Smooth muscle cell (in vitro differentiated cells): Measurements from ENCODE around the gene ERBB4. TPM values are rescaled to one million over a fixed set of nuclear protein-coding genes. Genes with fewer than 3 reads are reported as not detected.

Experiments used
- DNase-seq: peaks from one replicate; lab custom pipeline; 2025; ENCODE audit not compliant: unreplicated experiment; lab: John Stamatoyannopoulos, UW
- H2AFZ ChIP-seq: fragments of 200-600 bp; sonication (generic); 2 replicates; pipeline ENCODE4 v1.6.0; 2016; ENCODE audit warnings: antibody characterized with exemption, low read depth, mild to moderate bottlenecking
- H3F3A ChIP-seq: fragments of 200-600 bp; sonication (generic); 2 replicates; pipeline ENCODE4 v1.6.0; 2017; ENCODE audit warnings: antibody characterized with exemption, low read depth
- H3K27ac ChIP-seq: fragments of 200-600 bp; sonication (generic); 2 replicates; pipeline ENCODE4 v1.5.1; 2016; ENCODE audit warnings: low read depth, mild to moderate bottlenecking
- H3K27me3 ChIP-seq: fragments of 200-600 bp; sonication (generic); 2 replicates; pipeline ENCODE4 v1.6.1; 2016; ENCODE audit warnings: low read depth, mild to moderate bottlenecking
- H3K36me3 ChIP-seq: fragments of 200-600 bp; sonication (generic); 2 replicates; pipeline ENCODE4 v1.5.1; 2016; ENCODE audit warnings: low read depth
- H3K4me1 ChIP-seq: fragments of 200-600 bp; sonication (generic); 2 replicates; pipeline ENCODE4 v1.5.1; 2016; ENCODE audit warnings: low read depth
- H3K4me2 ChIP-seq: fragments of 200-600 bp; sonication (generic); 2 replicates; pipeline ENCODE4 v1.6.0; 2016; ENCODE audit warnings: mild to moderate bottlenecking
- H3K4me3 ChIP-seq: fragments of 200-600 bp; sonication (generic); 2 replicates; pipeline ENCODE4 v1.5.1; 2016; ENCODE audit warnings: mild to moderate bottlenecking
- H3K79me2 ChIP-seq: fragments of 200-600 bp; sonication (generic); 2 replicates; pipeline ENCODE4 v1.6.0; 2016; ENCODE audit warnings: low read depth, mild to moderate bottlenecking
- H3K9ac ChIP-seq: fragments of 200-600 bp; sonication (generic); 2 replicates; pipeline ENCODE4 v1.6.0; 2016; ENCODE audit warnings: low read depth
- H3K9me3 ChIP-seq: fragments of 200-600 bp; sonication (generic); replicated peaks from 2 replicates; pipeline ENCODE4 v1.5.1; 2016; ENCODE audit warnings: low read depth
- H4K20me1 ChIP-seq: fragments of 200-600 bp; sonication (generic); 2 replicates; pipeline ENCODE4 v1.6.0; 2016; ENCODE audit warnings: low read depth
- CTCF ChIP-seq: fragments of 200-600 bp; sonication (generic); IDR thresholded peaks from 2 replicates; pipeline ENCODE4 v1.5.1; 2017; ENCODE audit warnings: borderline replicate concordance, mild to moderate bottlenecking, antibody characterized with exemption; ENCODE audit not compliant: insufficient read depth, poor library complexity, severe bottlenecking
- WGBS: methylation state at CpG from one replicate; pipeline ENCODE4 v1.1.7; 2016; ENCODE audit warnings: low lambda C conversion rate; 5-methylcytosine and 5-hydroxymethylcytosine counted together
- polyA plus RNA-seq: library from polyadenylated mRNA; unstranded; fragments of >200 nt; fragmentation: Nextera tagmentation; extraction: Ambion mirVana; gene quantifications from 2 replicates; pipeline ENCODE4 v1.2.1, GENCODE V29; 2016
- total RNA-seq: library from RNA; depleted of rRNA; stranded (reverse); fragments of >200 nt; gene quantifications from 2 replicates; pipeline ENCODE4 v1.2.3, GENCODE V29; 2014

Gene ERBB4
- total and polyA plus RNA-seq, 2 experiments from 2014 or later, result 0.67 TPM; not detected in 1

GRCh38 chr2:211854832-211855231, 683.8 kb downstream of the ERBB4 start:
- H3K4me1 ChIP-seq, result no peaks in the 10 kb centered on the region
- DNase-seq, result no peak
- no peaks in the 10 kb centered on the region for H3F3A ChIP-seq
- H3K4me2 ChIP-seq, result no peak overlapping the region
- H3K36me3 ChIP-seq, result no peaks in the 10 kb centered on the region
- no peak overlapping the region for H3K4me3 ChIP-seq
- no peaks in the 10 kb centered on the region for H3K9me3 ChIP-seq
- no peaks in the 10 kb centered on the region for H4K20me1 ChIP-seq
- 94% methylated on average over 3 of the region's 3 CpGs for WGBS
- no peak overlapping the region for H2AFZ ChIP-seq
- TF ChIP-seq CTCF, result no peak
- H3K79me2 ChIP-seq, result no peaks in the 10 kb centered on the region
- no peaks in the 10 kb centered on the region for H3K27me3 ChIP-seq
- no peak overlapping the region for H3K27ac ChIP-seq
- no peak overlapping the region for H3K9ac ChIP-seq

DNA sequence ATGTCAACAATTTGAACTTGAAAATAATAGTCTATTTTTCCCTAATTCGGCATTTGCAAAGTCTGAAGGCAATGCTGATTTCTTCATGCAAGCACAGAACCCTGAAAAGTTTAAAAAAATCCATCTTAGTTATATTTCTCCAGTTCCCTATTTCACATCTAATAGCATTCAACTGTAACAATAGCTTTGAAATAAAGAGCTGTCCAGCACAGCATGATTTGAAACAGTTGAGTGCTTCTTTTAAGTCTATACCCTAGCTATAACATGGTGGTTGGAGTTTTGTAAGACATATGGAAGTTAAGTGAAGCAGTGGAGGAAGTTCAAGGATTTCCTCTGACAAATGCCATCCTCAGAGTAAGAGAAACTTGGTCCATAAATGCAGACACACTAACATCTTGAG, 691.9 kb downstream of the ERBB4 start:
- Histone ChIP-seq H3K27me3 (no peaks in the 10 kb centered on the region), H3K4me1 (no peaks in the 10 kb centered on the region), H4K20me1 (no peaks in the 10 kb centered on the region), H3K27ac (no peak overlapping the region), H3K79me2 (no peaks in the 10 kb centered on the region), H3K9me3 (no peaks in the 10 kb centered on the region), H3K4me2 (no peak overlapping the region), H3K4me3 (no peak overlapping the region), H3K9ac (no peak overlapping the region), H2AFZ (no peak overlapping the region), H3K36me3 (no peaks in the 10 kb centered on the region), H3F3A (no peaks in the 10 kb centered on the region)
- no peak for DNase-seq
- 91% methylated on average over 1 of the region's 1 CpG for WGBS
- TF ChIP-seq CTCF, result no peak

DNA sequence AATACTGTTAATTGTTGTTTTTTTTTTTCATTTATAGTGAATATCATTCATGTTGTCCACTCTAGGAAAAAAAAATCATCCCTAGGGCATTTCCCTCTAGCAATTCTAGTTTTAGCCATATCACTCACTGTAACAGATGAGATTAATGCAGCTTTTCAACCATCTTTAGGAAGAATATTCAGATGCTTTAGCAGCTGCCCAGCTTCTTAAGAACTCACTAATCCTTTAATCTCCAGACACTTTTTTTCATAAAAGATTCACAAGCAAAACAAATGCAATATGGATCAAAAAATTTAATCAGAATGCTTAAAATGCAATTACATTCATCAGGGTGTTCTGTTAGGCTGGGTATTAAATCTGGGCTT, 692.6 kb downstream of the ERBB4 start:
- Histone ChIP-seq H3K4me2 (no peak overlapping the region), H4K20me1 (no peaks in the 10 kb centered on the region), H3K4me3 (no peak overlapping the region), H3K36me3 (no peaks in the 10 kb centered on the region), H2AFZ (no peak overlapping the region), H3K9me3 (no peaks in the 10 kb centered on the region), H3K4me1 (no peaks in the 10 kb centered on the region), H3K27ac (no peak overlapping the region), H3K9ac (no peak overlapping the region), H3K79me2 (no peaks in the 10 kb centered on the region), H3F3A (no peaks in the 10 kb centered on the region), H3K27me3 (no peaks in the 10 kb centered on the region)
- DNase-seq, result no peak
- no peak for TF ChIP-seq CTCF

DNA sequence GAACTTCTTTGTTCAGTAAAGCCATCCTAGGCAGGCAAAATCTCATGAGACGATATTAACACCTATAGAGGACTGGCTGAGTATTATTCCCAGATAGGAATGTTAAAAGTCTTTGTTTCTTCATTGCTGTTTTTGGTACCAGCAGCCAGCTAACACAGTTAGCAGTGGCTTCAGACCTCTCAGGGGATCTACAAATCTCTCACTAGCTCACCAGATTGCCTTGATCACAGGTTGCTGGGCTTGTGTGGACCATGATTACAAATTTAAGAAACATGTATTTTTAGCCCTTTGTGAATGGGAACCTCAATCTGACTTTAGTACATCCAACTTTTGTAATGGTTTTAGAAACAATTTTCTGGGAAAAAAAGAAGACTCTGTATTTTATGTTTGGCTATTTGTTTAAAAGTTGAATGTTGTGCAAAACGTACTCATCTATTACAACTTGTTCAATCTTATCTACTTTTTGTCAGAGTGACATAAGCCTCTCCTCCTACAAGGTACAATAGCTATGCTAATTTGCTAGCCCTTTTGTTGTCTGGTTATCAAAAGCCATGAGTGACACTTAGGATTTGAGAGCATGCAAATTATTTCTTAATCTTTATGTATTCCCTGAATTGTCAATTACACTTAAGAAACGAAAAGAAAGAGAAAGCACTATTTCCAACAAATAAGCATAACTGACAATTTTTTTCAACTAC, 693.1 kb downstream of the ERBB4 start:
- Histone ChIP-seq H3K9me3 (no peaks in the 10 kb centered on the region), H3K4me2 (no peak overlapping the region), H3K4me1 (no peaks in the 10 kb centered on the region), H2AFZ (no peak overlapping the region), H3K36me3 (no peaks in the 10 kb centered on the region), H3K27ac (no peak overlapping the region), H3K27me3 (no peaks in the 10 kb centered on the region), H3F3A (no peaks in the 10 kb centered on the region), H3K79me2 (no peaks in the 10 kb centered on the region), H4K20me1 (no peaks in the 10 kb centered on the region), H3K9ac (no peak overlapping the region), H3K4me3 (no peak overlapping the region)
- TF ChIP-seq CTCF, result no peak
- 85% methylated on average over 3 of the region's 3 CpGs for WGBS
- DNase-seq, result no peak
